Gastroesophageal sphincter (tissue), 4 donors: ENCODE data around the gene TIAM2. TPM values are rescaled to one million over a fixed set of nuclear protein-coding genes. Genes with fewer than 3 reads are reported as not detected.

ENCODE experiments used
- ATAC-seq: fragments of 150-250 bp; one replicate; pipeline ENCODE4 v1.9.1; 2016; ENCODE audit warnings: mild to moderate bottlenecking, moderate library complexity
- H3K27ac ChIP-seq, 4 donors: fragments of 200-600 bp; sonication (generic) in 3 of 4; 1 replicate in 3 of 4; 2 replicates in 1 of 4; pipeline ENCODE4 v1.5.1; 2016 to 2019
- H3K27me3 ChIP-seq: fragments of 200-600 bp; sonication (generic); one replicate; pipeline ENCODE4 v1.5.1; 2019
- H3K36me3 ChIP-seq, 2 donors: fragments of 200-600 bp; sonication (generic); one replicate each; pipeline ENCODE4 v1.5.1; 2019; ENCODE audit warnings: control low read depth in 1 of 2
- H3K4me1 ChIP-seq, 3 donors: fragments of 200-600 bp; sonication (generic); 1 replicate in 2 of 3; 2 replicates in 1 of 3; pipeline ENCODE4 v1.5.1; 2016 to 2019; ENCODE audit warnings: control low read depth in 2 of 3
- H3K4me3 ChIP-seq, 2 donors: fragments of 200-600 bp; sonication (generic); one replicate each; pipeline ENCODE4 v1.5.1; 2019; ENCODE audit warnings: mild to moderate bottlenecking in 1 of 2, moderate library complexity in 1 of 2
- H3K9me3 ChIP-seq, 3 donors: fragments of 200-600 bp; sonication (generic); one replicate each; pipeline ENCODE4 v1.5.1; 2017 to 2019; ENCODE audit warnings: control low read depth in 2 of 3
- CTCF ChIP-seq, 4 experiments: fragments of 200-600 bp in 2 of 4; fragments of 450-650 bp in 2 of 4; sonication (generic) in 1 of 4; IDR thresholded peaks; one replicate each; pipeline ENCODE4 v1.5.1; 2017 to 2019; ENCODE audit warnings: antibody characterized with exemption in 4 of 4, mild to moderate bottlenecking in 2 of 4, moderate library complexity in 2 of 4
- EP300 ChIP-seq: sonication (generic); formaldehyde crosslinking; IDR thresholded peaks from one replicate; pipeline ENCODE4 v1.6.1; 2017; ENCODE audit warnings: antibody characterized with exemption, mild to moderate bottlenecking
- POLR2A ChIP-seq, 2 donors: fragments of 450-650 bp; IDR thresholded peaks; one replicate each; pipeline ENCODE4 v1.6.1; 2017; ENCODE audit warnings: antibody characterized with exemption in 2 of 2, mild to moderate bottlenecking in 2 of 2, moderate library complexity in 1 of 2
- POLR2AphosphoS5 ChIP-seq: sonication (generic); formaldehyde crosslinking; IDR thresholded peaks from one replicate; pipeline ENCODE4 v1.6.1; 2017; ENCODE audit warnings: antibody characterized with exemption
- WGBS, 2 donors: methylation state at CpG; one replicate each; pipeline ENCODE4 v1.1.5; 2018; ENCODE audit warnings: low coverage in 1 of 2; 5-methylcytosine and 5-hydroxymethylcytosine counted together
- total RNA-seq, 4 donors: library from RNA; depleted of rRNA; stranded (reverse); fragments of >200 nt; gene quantifications; one replicate each; pipeline ENCODE4 v1.1.0, GENCODE V29; 2016

Gene TIAM2
- total RNA-seq, 4 donors from 2014 or later, result 6.3 to 22.6 (median 14.2) TPM

GRCh38 chr6:154986787-154987235 is 8.3 kb upstream of the TIAM2 start:
- 68 to 100% methylated on average over 2 to 4 of the region's 4 CpGs for WGBS, 2 donors
- no peak overlapping the region for H3K4me3 ChIP-seq
- H3K9me3 ChIP-seq, result no peaks in the 10 kb centered on the region
- no peak overlapping the region for H3K27ac ChIP-seq
- H3K27me3 ChIP-seq, result no peaks in the 10 kb centered on the region
- no peaks in the 10 kb centered on the region for H3K4me1 ChIP-seq
- TF ChIP-seq POLR2AphosphoS5, result no peak
- no peak for TF ChIP-seq CTCF (IDR thresholded peaks at IDR 0.05)
- TF ChIP-seq POLR2A (IDR thresholded peaks at IDR 0.05), result no peak
- no peak for TF ChIP-seq EP300
- peaks cover 0 to 10% of the 10 kb centered on the region in 2 donors for H3K36me3 ChIP-seq
- ATAC-seq, result no peak

GRCh38 chr6:154989448-154989847 is 5.7 kb upstream of the TIAM2 start:
- WGBS, 2 donors, result 75 to 80% methylated on average over 1 to 2 of the region's 7 CpGs
- ATAC-seq, result no peak
- Histone ChIP-seq H3K27ac (no peak overlapping the region), H3K27me3 (no peaks in the 10 kb centered on the region), H3K4me1 (no peaks in the 10 kb centered on the region), H3K4me3 (no peak overlapping the region), H3K9me3 (no peaks in the 10 kb centered on the region), H3K36me3 (peaks cover 0 to 10% of the 10 kb centered on the region in 2 donors)
- no peak for TF ChIP-seq EP300
- TF ChIP-seq CTCF (IDR thresholded peaks at IDR 0.05), result no peak
- no peak for TF ChIP-seq POLR2AphosphoS5
- TF ChIP-seq POLR2A (IDR thresholded peaks at IDR 0.05), result no peak

DNA sequence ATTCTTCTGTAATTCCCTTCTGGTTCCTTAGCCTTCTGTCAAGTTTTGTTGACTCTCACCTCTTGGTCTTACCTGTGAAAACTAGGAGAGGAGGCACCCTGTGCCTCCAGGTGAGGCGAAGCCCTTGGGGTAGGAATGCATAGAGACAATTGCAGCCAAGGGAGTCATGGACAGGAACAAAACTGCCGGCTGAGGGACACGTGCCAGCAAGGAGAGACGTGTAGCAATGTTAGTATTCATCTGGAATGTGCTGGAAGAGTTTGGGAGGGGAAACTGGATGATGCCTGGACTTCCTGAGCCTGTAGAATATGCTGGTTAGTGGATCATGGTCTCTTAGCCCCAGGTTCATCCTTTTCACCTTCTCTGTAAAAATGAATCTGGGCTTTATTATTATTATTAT is 3.9 kb upstream of the TIAM2 start:
- WGBS, 2 donors, result 28 to 34% methylated on average over 2 to 4 of the region's 4 CpGs

DNA sequence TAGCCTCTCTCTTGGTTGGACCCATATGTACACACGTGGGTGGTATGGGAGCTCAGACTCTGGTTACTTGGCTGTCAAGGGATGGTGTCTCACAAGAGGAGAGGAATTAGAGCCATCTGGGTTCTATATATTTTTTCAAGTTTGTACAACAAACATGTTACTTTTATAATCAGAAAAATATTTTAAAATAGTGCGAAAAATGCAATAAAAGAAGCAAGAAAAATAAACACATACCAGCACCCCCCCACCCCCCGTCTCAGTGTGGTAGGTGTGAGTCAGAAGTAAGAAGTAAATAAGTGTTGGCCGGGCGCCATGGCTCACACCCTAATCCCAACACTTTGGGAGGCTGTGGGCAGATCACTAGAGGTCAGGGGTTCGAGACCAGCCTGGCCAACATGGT is 2.1 kb upstream of the TIAM2 start:
- TF ChIP-seq POLR2A (IDR thresholded peaks at IDR 0.05) (no peak), CTCF (IDR thresholded peaks at IDR 0.05) (no peak), EP300 (no peak)

More for the DNA sequence above, 3.9 kb upstream of the TIAM2 start:
- Histone ChIP-seq H3K36me3 (peaks cover 0 to 10% of the 10 kb centered on the region in 2 donors), H3K27me3 (peaks cover 14% of the 10 kb centered on the region), H3K27ac (no peak overlapping the region), H3K4me1 (peaks cover 0 to 17% (median 5%) of the 10 kb centered on the region in 3 donors), H3K4me3 (no peak overlapping the region), H3K9me3 (no peaks in the 10 kb centered on the region)
- no peak for ATAC-seq
- no peak for TF ChIP-seq EP300
- no peak for TF ChIP-seq POLR2A (IDR thresholded peaks at IDR 0.05)
- no peak for TF ChIP-seq POLR2AphosphoS5
- TF ChIP-seq CTCF (IDR thresholded peaks at IDR 0.05), result no peak

GRCh38 chr6:154993710-154994109 is 1.4 kb upstream of the TIAM2 start:
- Histone ChIP-seq H3K4me3 (no peak overlapping the region), H3K4me1 (peaks cover 0 to 20% (median 5%) of the 10 kb centered on the region in 3 donors), H3K36me3 (peaks cover 0 to 10% of the 10 kb centered on the region in 2 donors), H3K9me3 (no peaks in the 10 kb centered on the region), H3K27me3 (peaks cover 26% of the 10 kb centered on the region), H3K27ac (no peak overlapping the region)
- no peak for TF ChIP-seq POLR2AphosphoS5
- no peak for TF ChIP-seq POLR2A (IDR thresholded peaks at IDR 0.05)
- TF ChIP-seq EP300, result no peak
- TF ChIP-seq CTCF (IDR thresholded peaks at IDR 0.05), result no peak
- ATAC-seq, result no peak
- WGBS, 2 donors, result 97 to 100% methylated on average over 3 to 9 of the region's 13 CpGs

More for the DNA sequence above, 2.1 kb upstream of the TIAM2 start:
- Histone ChIP-seq H3K4me3 (no peak overlapping the region), H3K27me3 (peaks cover 23% of the 10 kb centered on the region), H3K27ac (no peak overlapping the region), H3K4me1 (peaks cover 0 to 20% (median 5%) of the 10 kb centered on the region in 3 donors), H3K9me3 (no peaks in the 10 kb centered on the region), H3K36me3 (peaks cover 0 to 10% of the 10 kb centered on the region in 2 donors)
- ATAC-seq, result no peak
- 79 to 90% methylated on average over 2 to 6 of the region's 6 CpGs for WGBS, 2 donors
